Measurements from ENCODE around the gene YY1. TPM values are rescaled to one million over a fixed set of nuclear protein-coding genes. Genes with fewer than 3 reads are reported as not detected.

The YY1 gene
- polyA plus RNA-seq, 2 of the 4 experiments (the other 2 are of a cell fraction), result 58.4 to 65.8 TPM

GRCh38 chr14:100285913-100286400, 47.0 kb downstream of the YY1 start:
- no peak for DNase-seq (ENCODE audit: low read depth in 1 of 2, low spot score in 1 of 2)
- H3K4me2 ChIP-seq, result peak overlapping the region; percentile 96
- H3K9me3 ChIP-seq, result no peaks in the 10 kb centered on the region
- H3K4me3 ChIP-seq, result peak overlapping the region; percentile 67
- H3K4me1 ChIP-seq, result peaks cover 9% of the 10 kb centered on the region; the same call in 2 of the 3 replicates
- ChIA-PET CTCF (interaction anchor here (0.6 to 7.2 kb wide), 36 partner anchors 12 to 330 kb away, joined by 3 to 114 read pairs (median 6); partner anchors contain the start of gene SLC25A47), POLR2A (interaction anchor here (1.0 kb wide), 1 partner anchor 19 kb away, joined by 4 read pairs; no protein-coding TSS in a partner anchor)
- ATAC-seq, result peak in 1 of 2 experiments; percentile 12; a peak in 3 of 6 replicates
- WGBS (ENCODE audit: missing lambda C conversion rate), result 38% methylated on average over 13 of the region's 13 CpGs
- no peak for FAIRE-seq
- peak overlapping the region; percentile 96 to 100 for H3K27ac ChIP-seq
- TF ChIP-seq HOXA7 (CRISPR knock-in tag; IDR thresholded peaks at IDR 0.05), result no peak
- TF ChIP-seq CEBPB (IDR thresholded peaks at IDR 0.05), result no peak
- TF ChIP-seq MAZ (IDR thresholded peaks at IDR 0.05; ENCODE audit: borderline replicate concordance, low read depth, low read length), result no peak
- TF ChIP-seq ZC3H11A (IDR thresholded peaks at IDR 0.05), result no peak
- no peak for TF ChIP-seq JUN (IDR thresholded peaks at IDR 0.05)
- no peak for TF ChIP-seq SMC3 (IDR thresholded peaks at IDR 0.05)
- TF ChIP-seq EHMT2 (IDR thresholded peaks at IDR 0.05; ENCODE audit: low read depth), result no peak

- WGBS (ENCODE audit: missing lambda C conversion rate), result 89% methylated on average over 4 of the region's 10 CpGs
- TF ChIP-seq RAD21 (conservative IDR thresholded peaks at IDR 0.05 in 1 of 2, IDR thresholded peaks at IDR 0.05 in 1 of 2) (no peak), RARB (CRISPR knock-in tag; IDR thresholded peaks at IDR 0.05) (no peak), FOSL2 (IDR thresholded peaks at IDR 0.05) (no peak), FOSL2 (CRISPR knock-in tag; IDR thresholded peaks at IDR 0.05) (no peak), PHF8 (IDR thresholded peaks at IDR 0.05; ENCODE audit: borderline replicate concordance, low read depth) (no peak), RCOR1 (IDR thresholded peaks at IDR 0.05; ENCODE audit: low read depth, low read length) (no peak), HES2 (IDR thresholded peaks at IDR 0.05) (no peak), GATA3 (IDR thresholded peaks at IDR 0.05; ENCODE audit: borderline replicate concordance) (no peak), SMC3 (IDR thresholded peaks at IDR 0.05) (no peak), REST (IDR thresholded peaks at IDR 0.05) (no peak), MAZ (IDR thresholded peaks at IDR 0.05; ENCODE audit: borderline replicate concordance, low read depth, low read length) (no peak), SREBF2 (IDR thresholded peaks at IDR 0.05) (no peak), ZC3H11A (IDR thresholded peaks at IDR 0.05) (no peak), ZNF302 (CRISPR knock-in tag; IDR thresholded peaks at IDR 0.05) (no peak), E2F6 (IDR thresholded peaks at IDR 0.05; ENCODE audit: borderline replicate concordance, low read depth) (no peak), JUNB (IDR thresholded peaks at IDR 0.05) (no peak)
- TF ChIP-seq, protein P1, sequence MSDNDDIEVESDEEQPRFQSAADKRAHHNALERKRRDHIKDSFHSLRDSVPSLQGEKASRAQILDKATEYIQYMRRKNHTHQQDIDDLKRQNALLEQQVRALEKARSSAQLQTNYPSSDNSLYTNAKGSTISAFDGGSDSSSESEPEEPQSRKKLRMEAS (IDR thresholded peaks at IDR 0.05), result no peak
- peak overlapping the region in 1 of 2 experiments; percentile 100; a peak in 2 of 6 replicates for H3K27ac ChIP-seq
- H3K4me3 ChIP-seq, result no peak overlapping the region
- FAIRE-seq (no peak), DNase-seq (ENCODE audit: low read depth in 1 of 2, low spot score in 1 of 2) (no peak), ATAC-seq (no peak)
- H3K9me3 ChIP-seq, result no peaks in the 10 kb centered on the region
- CTCF ChIA-PET, result interaction anchor here (0.6 to 7.2 kb wide), 24 partner anchors 11 to 99 kb away, joined by 3 to 114 read pairs (median 6); partner anchors contain the start of gene SLC25A47
- H3K4me2 ChIP-seq, result peak overlapping the region; percentile 96; the same call in 1 of the 3 replicates
- peaks cover 9% of the 10 kb centered on the region; the same call in 2 of the 3 replicates for H3K4me1 ChIP-seq
- POLR2A ChIA-PET, result no interaction called here
Measured at GRCh38 chr14:100286484-100287191, 47.7 kb downstream of the YY1 start.

Data from A549 (cell line).